Measurements from ENCODE around the gene CHD2.

DNA sequence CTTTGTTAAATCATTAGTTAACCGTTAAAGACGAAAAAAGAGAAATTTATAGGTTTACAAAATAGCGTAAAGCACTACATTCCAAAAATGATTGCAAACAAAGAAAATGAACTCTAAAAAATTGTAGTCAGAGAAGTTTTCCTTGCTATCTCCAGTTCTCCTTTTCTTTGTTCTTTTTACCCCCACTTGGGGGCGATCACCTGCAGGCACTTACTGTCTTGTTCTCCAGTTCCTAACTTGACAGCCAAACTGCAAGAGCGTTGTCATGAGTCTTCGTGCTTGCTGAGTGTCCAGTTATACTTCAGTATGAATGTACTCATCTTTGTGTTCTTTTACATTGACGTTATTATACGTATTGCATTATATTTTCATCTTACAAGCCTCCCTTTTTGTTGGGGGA lies 54.5 kb downstream of the CHD2 start:
- TF ChIP-seq, protein P1, sequence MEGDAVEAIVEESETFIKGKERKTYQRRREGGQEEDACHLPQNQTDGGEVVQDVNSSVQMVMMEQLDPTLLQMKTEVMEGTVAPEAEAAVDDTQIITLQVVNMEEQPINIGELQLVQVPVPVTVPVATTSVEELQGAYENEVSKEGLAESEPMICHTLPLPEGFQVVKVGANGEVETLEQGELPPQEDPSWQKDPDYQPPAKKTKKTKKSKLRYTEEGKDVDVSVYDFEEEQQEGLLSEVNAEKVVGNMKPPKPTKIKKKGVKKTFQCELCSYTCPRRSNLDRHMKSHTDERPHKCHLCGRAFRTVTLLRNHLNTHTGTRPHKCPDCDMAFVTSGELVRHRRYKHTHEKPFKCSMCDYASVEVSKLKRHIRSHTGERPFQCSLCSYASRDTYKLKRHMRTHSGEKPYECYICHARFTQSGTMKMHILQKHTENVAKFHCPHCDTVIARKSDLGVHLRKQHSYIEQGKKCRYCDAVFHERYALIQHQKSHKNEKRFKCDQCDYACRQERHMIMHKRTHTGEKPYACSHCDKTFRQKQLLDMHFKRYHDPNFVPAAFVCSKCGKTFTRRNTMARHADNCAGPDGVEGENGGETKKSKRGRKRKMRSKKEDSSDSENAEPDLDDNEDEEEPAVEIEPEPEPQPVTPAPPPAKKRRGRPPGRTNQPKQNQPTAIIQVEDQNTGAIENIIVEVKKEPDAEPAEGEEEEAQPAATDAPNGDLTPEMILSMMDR (IDR thresholded peaks at IDR 0.05) = peak in 4 of 6 experiments; percentile 4 to 25 (median 10)
- TF ChIP-seq POLR2A (IDR thresholded peaks at IDR 0.05) = no peak
